GM21423 (cell line): ENCODE results near the gene OR2T27.
A peak's percentile ranks its signal among the peaks of the same experiment; 100 is the strongest.
"Not testable (repeated sequence)": the region's sequence is repeated elsewhere in the genome, so short reads cannot be mapped to it uniquely, and the experiment has no call there.

ENCODE experiments used
- ATAC-seq: cut with Tn5 transposase; IDR thresholded peaks from one replicate; pipeline ENCODE4 v1.9.1; 2021; ENCODE audit warnings: mild to moderate bottlenecking, moderate library complexity; ENCODE audit not compliant: unreplicated experiment

Gene OR2T27

GRCh38 chr1:248641583-248641982 is 13.7 kb downstream of the OR2T27 start:
- ATAC-seq: not testable (repeated sequence)

GRCh38 chr1:248640906-248641305 is 14.4 kb downstream of the OR2T27 start:
- ATAC-seq: peak; percentile 49

GRCh38 chr1:248639652-248640051 is 15.7 kb downstream of the OR2T27 start:
- ATAC-seq: peak; percentile 37

- not testable (repeated sequence) for ATAC-seq
These were observed 18.7 kb downstream of the OR2T27 start for GRCh38 chr1:248636612-248637011.

GRCh38 chr1:248634991-248635390 is 20.3 kb downstream of the OR2T27 start, which contains the start of gene OR2T11:
Gene OR2T11, minus strand, starts transcription at chr1:248635091. Its CDS starts 7,963 bp downstream, at chr1:248627128.
- ATAC-seq: not testable (repeated sequence)

- ATAC-seq: no peak
These were observed 23.8 kb downstream of the OR2T27 start for GRCh38 chr1:248631354-248632008.

GRCh38 chr1:248630551-248630950 is 24.8 kb downstream of the OR2T27 start:
- ATAC-seq: no peak

GRCh38 chr1:248627971-248628844 is 27.1 kb downstream of the OR2T27 start:
- peak; percentile 94 for ATAC-seq

- ATAC-seq: no peak
These were observed 29.4 kb downstream of the OR2T27 start for GRCh38 chr1:248625971-248626370.

GRCh38 chr1:248625166-248625565 is 30.2 kb downstream of the OR2T27 start:
- ATAC-seq: no peak

- peak; percentile 91 for ATAC-seq
These were observed 32.7 kb downstream of the OR2T27 start for GRCh38 chr1:248622570-248623001.

GRCh38 chr1:248621770-248622169 is 33.6 kb downstream of the OR2T27 start:
- no peak for ATAC-seq

- no peak for ATAC-seq
These were observed 36.5 kb downstream of the OR2T27 start for GRCh38 chr1:248618878-248619277.

GRCh38 chr1:248618119-248618518 is 37.2 kb downstream of the OR2T27 start:
- ATAC-seq: no peak

GRCh38 chr1:248613742-248614141 is 41.6 kb downstream of the OR2T27 start:
- no peak for ATAC-seq

- no peak for ATAC-seq
These were observed 43.4 kb downstream of the OR2T27 start for GRCh38 chr1:248611883-248612414.

- ATAC-seq: no peak
These were observed 45.0 kb downstream of the OR2T27 start for GRCh38 chr1:248610301-248610700.
